SK-N-SH treated with all-trans-retinoic acid at 6 μM for 48 hours (cell line): Measurements from ENCODE around the gene SPRED3.

ENCODE experiments used
- PATZ1 ChIP-seq: fragments of 250-450 bp; sonication (Bioruptor Pico); IDR thresholded peaks from 2 replicates; pipeline ENCODE4 v1.8.0; 2020; ENCODE audit warnings: mild to moderate bottlenecking, moderate library complexity, borderline replicate concordance
- RARB ChIP-seq: fragments of 250-450 bp; sonication (Bioruptor Pico); IDR thresholded peaks from 2 replicates; pipeline ENCODE4 v1.8.0; 2021; ENCODE audit warnings: mild to moderate bottlenecking, moderate library complexity

GRCh38 chr19:38417146-38417543, 28.6 kb downstream of the SPRED3 start:
- TF ChIP-seq PATZ1 (CRISPR knock-in tag) (no peak), RARB (CRISPR knock-in tag) (no peak)
